ENCODE data around the gene EPN3.
A peak's percentile ranks its signal among the peaks of the same experiment; 100 is the strongest.

Gene EPN3

GRCh38 chr17:50532452-50533024 lies at the start of gene EPN3:
EPN3 (plus strand) TSS chr17:50532735; CDS start chr17:50536557, 3,822 bp downstream.
- DNase-seq: no peak

GRCh38 chr17:50483266-50483665 lies 49.3 kb upstream of the EPN3 start:
- DNase-seq: no peak

GRCh38 chr17:50484386-50485155 lies 48.0 kb upstream of the EPN3 start:
- DNase-seq: no peak

GRCh38 chr17:50487213-50488096 lies 45.1 kb upstream of the EPN3 start:
- DNase-seq: no peak

- no peak for DNase-seq
These were observed 43.7 kb upstream of the EPN3 start for GRCh38 chr17:50488880-50489279.

- no peak for DNase-seq
These were observed 41.0 kb upstream of the EPN3 start for GRCh38 chr17:50491505-50491904.

- no peak for DNase-seq
These were observed 40.3 kb upstream of the EPN3 start for GRCh38 chr17:50492214-50492613.

GRCh38 chr17:50493744-50494143 lies 38.8 kb upstream of the EPN3 start:
- no peak for DNase-seq

- DNase-seq: no peak
These were observed 37.2 kb upstream of the EPN3 start for GRCh38 chr17:50495217-50495823.

- DNase-seq: no peak
These were observed 36.6 kb upstream of the EPN3 start for GRCh38 chr17:50495918-50496317.

- no peak for DNase-seq
These were observed 34.3 kb upstream of the EPN3 start for GRCh38 chr17:50498021-50498874.

- DNase-seq: no peak
These were observed 33.3 kb upstream of the EPN3 start for GRCh38 chr17:50499270-50499669.

GRCh38 chr17:50499721-50500120 lies 32.8 kb upstream of the EPN3 start:
- DNase-seq: no peak

- DNase-seq: peak; percentile 24
These were observed 31.5 kb upstream of the EPN3 start for GRCh38 chr17:50501054-50501453.

- DNase-seq: no peak
These were observed 30.1 kb upstream of the EPN3 start for GRCh38 chr17:50502301-50502990.

GRCh38 chr17:50505591-50506130 lies 26.9 kb upstream of the EPN3 start:
- no peak for DNase-seq

GRCh38 chr17:50506298-50506697 lies 26.2 kb upstream of the EPN3 start:
- no peak for DNase-seq

GRCh38 chr17:50507871-50508572 lies 24.5 kb upstream of the EPN3 start, which contains the start of gene MYCBPAP:
MYCBPAP (plus strand) TSS chr17:50508439; CDS start chr17:50508675, 236 bp downstream.
- DNase-seq: peak; percentile 69

GRCh38 chr17:50508573-50509460 lies 23.7 kb upstream of the EPN3 start:
- DNase-seq: no peak
